Measurements from ENCODE around the gene MAPK12. TPM values are rescaled to one million over a fixed set of nuclear protein-coding genes. Genes with fewer than 3 reads are reported as not detected.

The MAPK12 gene
- total and polyA plus RNA-seq, 4 donors = 0.83 to 2.8 (median 1.9) TPM

Other genes with a start within 250 kb of the MAPK12 start
- gene IL17REL, start 248.9 kb downstream of the MAPK12 start, total RNA-seq = under 1 TPM in 1 of 2 donors, not detected in 1; under 0.01 TPM
- gene IL17REL, start 248.9 kb downstream of the MAPK12 start, polyA plus RNA-seq = not detected
- not detected for gene TTLL8, start 203.4 kb downstream of the MAPK12 start, total RNA-seq
- not detected for gene TTLL8, start 203.4 kb downstream of the MAPK12 start, polyA plus RNA-seq
- 1 to 10 TPM in 1 of 2 donors, under 1 TPM in 1; 0.33 to 9.4 TPM for gene MLC1, start 176.3 kb downstream of the MAPK12 start, total RNA-seq
- under 1 TPM in 1 of 2 donors, not detected in 1; 0.13 TPM for gene MLC1, start 176.3 kb downstream of the MAPK12 start, polyA plus RNA-seq
- gene MOV10L1, start 171.7 kb downstream of the MAPK12 start, total RNA-seq = under 1 TPM; 0.17 to 0.47 TPM
- under 1 TPM; 0.07 to 0.18 TPM for gene MOV10L1, start 171.7 kb downstream of the MAPK12 start, polyA plus RNA-seq
- 1 to 10 TPM in 1 of 2 donors, under 1 TPM in 1; 0.56 to 2.3 TPM for gene PANX2, start 91.0 kb downstream of the MAPK12 start, total RNA-seq
- gene PANX2, start 91.0 kb downstream of the MAPK12 start, polyA plus RNA-seq = 10 to 100 TPM in 1 of 2 donors, under 1 TPM in 1; 0.39 to 14.8 TPM
- 10 to 100 TPM; 10.5 to 18.3 TPM for gene TRABD, start 75.8 kb downstream of the MAPK12 start, total RNA-seq
- gene TRABD, start 75.8 kb downstream of the MAPK12 start, polyA plus RNA-seq = 10 to 100 TPM; 14.4 to 29.7 TPM
- gene SELENOO, start 60.7 kb downstream of the MAPK12 start, total RNA-seq = 10 to 100 TPM; 16.4 to 58.9 TPM
- 10 to 100 TPM; 25.5 to 59.2 TPM for gene SELENOO, start 60.7 kb downstream of the MAPK12 start, polyA plus RNA-seq
- gene TUBGCP6, start 16.7 kb downstream of the MAPK12 start, total RNA-seq = 10 to 100 TPM; 20.9 to 31.7 TPM
- 10 to 100 TPM in 1 of 2 donors, 1 to 10 TPM in 1; 9.3 to 11.9 TPM for gene TUBGCP6, start 16.7 kb downstream of the MAPK12 start, polyA plus RNA-seq
- gene HDAC10, start 10.4 kb downstream of the MAPK12 start, total RNA-seq = 10 to 100 TPM; 11.4 to 18.2 TPM
- 10 to 100 TPM in 1 of 2 donors, 1 to 10 TPM in 1; 6.2 to 15.9 TPM for gene HDAC10, start 10.4 kb downstream of the MAPK12 start, polyA plus RNA-seq
- 1 to 10 TPM in 1 of 2 donors, under 1 TPM in 1; 0.65 to 1.2 TPM for gene MAPK11, start 8.7 kb upstream of the MAPK12 start, total RNA-seq
- gene MAPK11, start 8.7 kb upstream of the MAPK12 start, polyA plus RNA-seq = 1 to 10 TPM in 1 of 2 donors, under 1 TPM in 1; 0.83 to 2.0 TPM
- gene PLXNB2, start 46.0 kb upstream of the MAPK12 start, total RNA-seq = 10 to 100 TPM; 28.8 to 95.7 TPM
- gene PLXNB2, start 46.0 kb upstream of the MAPK12 start, polyA plus RNA-seq = 10 to 100 TPM; 60.1 to 87.8 TPM
- gene DENND6B, start 65.3 kb upstream of the MAPK12 start, total RNA-seq = 1 to 10 TPM; 1.1 to 1.2 TPM
- gene DENND6B, start 65.3 kb upstream of the MAPK12 start, polyA plus RNA-seq = 1 to 10 TPM in 1 of 2 donors, under 1 TPM in 1; 0.86 to 1.0 TPM
- gene PPP6R2, start 81.6 kb upstream of the MAPK12 start, total RNA-seq = 100 to 1,000 TPM in 1 of 2 donors, 10 to 100 TPM in 1; 51.7 to 117 TPM
- gene PPP6R2, start 81.6 kb upstream of the MAPK12 start, polyA plus RNA-seq = 10 to 100 TPM; 28.8 to 42.6 TPM
- gene SBF1, start 213.4 kb upstream of the MAPK12 start, total RNA-seq = 10 to 100 TPM; 21.8 to 37.6 TPM
- 10 to 100 TPM in 1 of 2 donors, 1 to 10 TPM in 1; 8.3 to 11.0 TPM for gene SBF1, start 213.4 kb upstream of the MAPK12 start, polyA plus RNA-seq
- gene ADM2, start 219.9 kb upstream of the MAPK12 start, total RNA-seq = 1 to 10 TPM in 1 of 2 donors, under 1 TPM in 1; 0.79 to 1.8 TPM
- 1 to 10 TPM in 1 of 2 donors, under 1 TPM in 1; 0.89 to 2.8 TPM for gene ADM2, start 219.9 kb upstream of the MAPK12 start, polyA plus RNA-seq
- gene MIOX, start 225.2 kb upstream of the MAPK12 start, total RNA-seq = not detected
- gene MIOX, start 225.2 kb upstream of the MAPK12 start, polyA plus RNA-seq = not detected
- gene LMF2, start 246.0 kb upstream of the MAPK12 start, total RNA-seq = 10 to 100 TPM; 24.0 to 27.9 TPM
- gene LMF2, start 246.0 kb upstream of the MAPK12 start, polyA plus RNA-seq = 10 to 100 TPM; 16.7 to 35.6 TPM
- gene NCAPH2, start 246.5 kb upstream of the MAPK12 start, total RNA-seq = 10 to 100 TPM; 15.2 to 30.8 TPM
- 10 to 100 TPM; 12.0 to 12.5 TPM for gene NCAPH2, start 246.5 kb upstream of the MAPK12 start, polyA plus RNA-seq

Measured in liver (tissue), 4 donors.